HG03439 (cell line): ENCODE results near the gene C1QTNF9.
"Not testable (repeated sequence)": the region's sequence is repeated elsewhere in the genome, so short reads cannot be mapped to it uniquely, and the experiment has no call there.

Experiments used
- ATAC-seq: cut with Tn5 transposase; IDR thresholded peaks from one replicate; pipeline ENCODE4 v1.9.1; 2021; ENCODE audit warnings: mild to moderate bottlenecking, moderate library complexity; ENCODE audit not compliant: unreplicated experiment

Gene C1QTNF9

DNA sequence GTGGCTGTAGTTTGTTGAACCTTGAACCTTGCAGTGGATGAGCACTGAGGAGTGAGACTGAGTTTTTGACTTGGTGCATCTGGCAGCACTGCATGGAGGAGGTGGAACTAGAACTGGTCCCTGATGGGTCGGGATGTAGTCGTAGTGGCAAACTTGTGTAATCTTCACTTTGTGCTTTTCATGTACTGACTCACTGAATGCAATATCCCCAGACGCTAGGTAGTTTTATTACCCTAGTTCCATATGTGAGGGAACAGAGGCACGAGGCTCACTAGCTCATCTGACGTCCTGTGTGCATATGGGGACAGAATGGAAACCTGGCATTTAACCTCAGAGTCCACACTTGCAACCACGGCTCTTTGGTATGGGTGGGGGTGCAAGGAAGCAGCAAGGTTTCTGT, 10.3 kb downstream of the C1QTNF9 start:
- ATAC-seq: not testable (repeated sequence)

DNA sequence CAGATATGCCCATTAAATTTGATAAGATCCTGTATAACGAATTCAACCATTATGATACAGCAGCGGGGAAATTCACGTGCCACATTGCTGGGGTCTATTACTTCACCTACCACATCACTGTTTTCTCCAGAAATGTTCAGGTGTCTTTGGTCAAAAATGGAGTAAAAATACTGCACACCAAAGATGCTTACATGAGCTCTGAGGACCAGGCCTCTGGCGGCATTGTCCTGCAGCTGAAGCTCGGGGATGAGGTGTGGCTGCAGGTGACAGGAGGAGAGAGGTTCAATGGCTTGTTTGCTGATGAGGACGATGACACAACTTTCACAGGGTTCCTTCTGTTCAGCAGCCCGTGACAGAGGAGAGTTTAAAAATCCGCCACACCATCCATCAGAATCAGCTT, 12.0 kb downstream of the C1QTNF9 start:
- ATAC-seq: not testable (repeated sequence)

DNA sequence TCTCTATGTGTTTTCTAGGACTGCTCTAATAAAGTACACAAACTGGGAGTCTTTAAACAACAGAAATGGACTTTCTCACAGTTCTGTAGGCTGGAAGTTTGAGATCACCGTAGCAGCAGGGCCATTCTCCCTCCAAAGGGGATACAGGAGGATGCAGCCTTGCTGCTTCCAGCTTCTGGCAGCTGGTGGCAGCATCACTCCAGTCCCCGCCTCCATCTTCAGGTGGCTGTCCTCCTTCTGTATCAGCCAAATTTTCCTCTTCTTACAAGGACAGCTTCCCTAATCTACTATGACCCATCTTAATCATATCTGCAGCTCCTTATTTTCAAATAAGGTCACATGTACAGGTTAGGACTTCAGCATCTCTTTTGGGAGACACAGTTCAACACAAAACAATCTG, 13.1 kb downstream of the C1QTNF9 start:
- not testable (repeated sequence) for ATAC-seq

DNA sequence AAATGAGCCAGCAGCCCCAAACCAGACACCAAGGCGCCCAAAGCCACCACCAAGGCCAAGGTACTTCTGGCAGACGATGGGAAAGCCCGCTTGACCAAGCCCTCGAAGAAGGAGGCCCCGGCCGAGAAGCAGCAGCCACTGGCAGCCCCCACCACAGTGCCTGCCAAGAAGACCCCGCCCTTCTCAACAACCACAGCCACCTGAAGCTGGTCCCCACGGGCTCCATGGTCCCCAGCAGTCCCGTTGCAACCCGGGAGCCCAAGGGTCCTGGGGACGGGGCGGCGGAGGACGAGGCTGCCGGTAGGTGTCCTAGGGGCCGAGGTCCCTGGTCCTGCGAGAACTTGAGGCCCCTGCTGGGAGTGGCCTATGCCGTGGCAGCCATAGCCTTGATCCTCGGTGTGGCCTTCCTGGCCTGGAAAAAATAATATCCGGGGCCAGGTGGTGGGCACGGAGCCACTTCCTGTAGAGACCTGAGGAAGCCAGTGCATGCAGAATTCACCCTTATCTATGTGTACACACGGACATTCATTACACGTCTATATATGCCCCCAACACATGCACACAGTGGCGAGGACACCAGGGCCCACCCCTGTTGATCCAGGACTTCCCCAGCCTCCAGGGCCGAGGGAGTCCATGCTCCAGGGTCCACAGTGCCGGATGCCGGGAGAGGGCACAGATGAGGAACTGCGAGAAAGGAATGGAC, 13.8 kb downstream of the C1QTNF9 start:
- no peak for ATAC-seq

DNA sequence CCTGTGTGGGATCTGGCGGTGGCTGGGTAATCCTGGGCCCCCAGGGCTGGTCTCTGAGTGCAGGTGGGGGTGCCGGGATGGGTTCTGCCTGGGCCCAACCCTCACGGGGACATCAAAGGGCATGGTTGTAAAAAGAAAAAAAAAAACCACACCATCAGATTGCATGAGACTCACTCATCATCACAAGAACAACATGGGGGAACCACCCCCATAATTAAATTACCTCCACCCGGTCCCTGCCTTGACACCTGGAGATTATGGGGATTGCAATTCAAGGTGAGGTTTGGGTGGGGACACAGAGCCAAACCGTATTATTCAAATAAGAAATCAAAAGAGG, 14.3 kb downstream of the C1QTNF9 start:
- no peak for ATAC-seq

DNA sequence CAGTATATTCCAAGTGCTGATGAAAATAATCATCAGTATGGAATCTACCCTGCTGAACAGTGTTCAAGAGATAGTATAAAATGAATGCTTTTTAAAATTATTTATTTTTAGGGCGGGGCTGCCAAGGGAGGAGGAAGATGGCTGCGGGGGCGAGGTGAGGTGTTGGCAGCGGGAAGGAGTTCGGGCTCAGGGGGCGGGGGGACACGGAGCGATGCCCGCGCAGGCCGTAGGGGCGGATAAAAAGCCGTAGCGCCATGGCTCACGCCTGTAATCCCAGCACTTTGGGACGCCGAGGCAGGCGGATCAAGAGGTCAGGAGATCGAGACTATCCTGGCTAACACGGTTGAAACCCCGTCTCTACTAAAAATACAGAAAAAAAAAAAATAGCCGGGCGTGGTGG, 18.2 kb downstream of the C1QTNF9 start:
- not testable (repeated sequence) for ATAC-seq

DNA sequence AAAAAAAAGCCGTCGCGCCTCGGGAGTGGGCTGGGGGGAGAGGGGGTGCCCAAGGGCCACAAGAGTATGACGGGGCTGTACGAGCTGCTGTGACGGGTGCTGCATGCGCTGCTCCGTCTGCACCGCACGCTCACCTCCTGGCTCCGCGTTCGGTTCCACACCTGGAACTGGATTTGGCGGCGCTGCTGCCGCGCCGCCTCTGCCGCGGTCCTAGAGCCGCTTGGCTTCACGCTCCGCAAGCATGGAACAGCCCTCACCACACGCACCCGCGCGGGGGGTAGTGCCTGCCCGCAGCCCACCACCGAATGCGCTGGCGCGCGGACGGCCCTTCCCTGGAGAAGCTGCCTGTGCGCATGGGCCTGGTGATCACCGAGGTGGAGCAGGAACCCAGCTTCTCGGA, 18.8 kb downstream of the C1QTNF9 start:
- ATAC-seq: no peak

DNA sequence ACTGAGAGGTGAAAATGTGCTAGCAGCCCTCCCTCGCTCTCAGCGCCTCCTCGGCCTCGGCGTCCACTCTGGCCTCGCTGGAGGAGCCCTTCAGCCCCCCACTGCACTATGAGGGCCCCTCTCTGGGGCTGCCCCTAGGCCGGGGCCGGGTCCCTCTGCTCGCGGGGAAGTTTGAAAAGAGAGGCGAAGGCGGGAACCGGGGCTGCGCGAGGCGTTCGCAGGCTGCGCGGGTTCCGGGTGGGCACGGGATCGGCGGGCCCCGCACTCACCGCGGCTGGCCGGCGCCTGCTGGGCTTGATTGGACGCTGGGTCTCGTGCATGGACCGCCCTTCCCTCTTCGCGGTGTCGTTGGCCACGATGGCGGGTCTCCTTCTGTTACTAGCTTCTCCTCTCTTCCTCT, 29.3 kb downstream of the C1QTNF9 start:
- ATAC-seq: no peak

DNA sequence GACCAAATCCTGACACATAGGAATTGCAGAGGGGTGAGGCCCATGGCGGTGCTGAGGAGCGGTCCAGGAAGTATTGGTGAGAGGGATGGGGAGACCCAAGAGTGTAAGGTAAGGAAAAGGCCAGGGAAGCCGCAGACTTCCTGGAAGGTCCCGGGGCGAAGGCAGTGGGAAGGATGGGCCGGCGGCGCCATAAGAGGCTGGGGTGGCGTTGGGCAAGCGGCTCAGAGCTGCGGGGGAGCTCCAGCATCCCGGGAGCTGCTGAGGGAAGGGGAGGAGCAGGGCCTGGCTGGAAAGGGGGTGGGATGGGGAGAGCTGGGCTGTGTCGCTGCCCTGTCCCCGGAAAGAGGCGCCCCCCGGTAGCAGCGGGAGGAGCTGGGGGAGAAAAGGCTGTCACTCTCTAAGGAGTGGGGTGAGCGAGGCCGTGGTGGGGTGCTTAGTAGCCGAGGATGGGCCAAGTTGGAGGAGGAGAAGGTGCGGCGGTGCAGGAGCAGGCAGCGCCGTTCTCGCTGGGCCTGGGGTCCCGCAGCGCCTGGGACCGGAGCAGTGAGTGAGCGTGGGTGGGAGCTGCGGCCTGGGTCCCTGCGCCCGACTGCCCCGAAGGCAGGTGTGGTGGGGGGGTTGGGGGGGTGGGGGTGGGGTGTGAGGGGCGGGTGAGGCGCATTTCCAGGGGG, 30.7 kb downstream of the C1QTNF9 start:
- no peak for ATAC-seq

DNA sequence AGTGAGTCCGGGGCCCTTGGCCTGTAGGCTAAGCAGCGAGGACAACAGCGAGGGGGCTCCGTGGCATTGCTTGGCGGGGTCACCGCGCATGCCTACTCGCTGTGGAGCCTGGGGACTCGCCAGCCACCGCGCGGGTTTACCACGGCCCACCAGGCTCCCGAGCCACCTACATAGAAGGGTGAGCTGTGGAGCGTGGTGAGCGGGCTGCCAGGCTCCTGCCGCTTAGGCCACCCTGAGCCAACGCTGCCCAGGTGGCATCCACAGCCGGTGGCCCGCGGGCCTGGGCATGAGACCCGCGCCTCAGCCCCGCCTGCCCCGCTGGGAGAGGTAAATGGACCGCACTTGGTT, 31.2 kb downstream of the C1QTNF9 start:
- no peak for ATAC-seq

DNA sequence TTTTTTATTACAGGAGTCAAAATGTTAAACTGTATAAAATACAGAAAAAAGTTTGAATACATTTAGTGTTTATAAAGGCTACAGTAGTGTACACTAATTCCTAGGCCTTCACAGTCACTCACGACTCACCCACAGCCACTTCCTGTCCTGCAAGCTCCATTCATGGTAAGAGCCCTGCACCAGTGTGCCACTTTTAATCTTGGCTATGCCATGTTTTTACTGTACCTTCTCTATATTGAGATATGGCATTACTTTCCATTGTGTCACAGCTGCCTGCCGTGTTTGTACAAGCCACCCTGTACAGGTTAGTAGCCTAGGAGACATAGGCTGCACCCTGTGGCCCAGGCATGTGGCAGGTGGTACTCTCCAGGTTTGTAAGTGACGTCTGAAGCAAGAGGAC, 32.1 kb downstream of the C1QTNF9 start:
- ATAC-seq: no peak

DNA sequence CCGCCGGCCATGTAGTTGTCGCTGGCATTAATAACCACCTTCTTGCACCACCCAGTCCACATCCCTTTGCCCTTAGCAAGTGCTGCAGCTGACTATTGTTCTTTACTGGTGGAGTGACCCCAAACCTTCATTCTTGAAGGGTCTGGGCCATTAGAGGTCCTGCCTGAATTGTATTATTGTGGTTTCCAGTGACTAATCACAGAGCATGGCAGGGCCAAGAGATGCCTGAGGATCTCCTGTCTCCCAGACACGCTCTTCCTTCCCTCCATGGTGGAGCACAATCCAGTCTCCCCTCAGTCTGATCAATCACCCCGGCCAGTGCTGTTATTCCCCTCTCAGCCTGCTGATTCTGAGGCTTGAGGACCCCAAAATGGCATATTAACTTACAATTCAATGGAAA, 39.0 kb downstream of the C1QTNF9 start:
- ATAC-seq: no peak

DNA sequence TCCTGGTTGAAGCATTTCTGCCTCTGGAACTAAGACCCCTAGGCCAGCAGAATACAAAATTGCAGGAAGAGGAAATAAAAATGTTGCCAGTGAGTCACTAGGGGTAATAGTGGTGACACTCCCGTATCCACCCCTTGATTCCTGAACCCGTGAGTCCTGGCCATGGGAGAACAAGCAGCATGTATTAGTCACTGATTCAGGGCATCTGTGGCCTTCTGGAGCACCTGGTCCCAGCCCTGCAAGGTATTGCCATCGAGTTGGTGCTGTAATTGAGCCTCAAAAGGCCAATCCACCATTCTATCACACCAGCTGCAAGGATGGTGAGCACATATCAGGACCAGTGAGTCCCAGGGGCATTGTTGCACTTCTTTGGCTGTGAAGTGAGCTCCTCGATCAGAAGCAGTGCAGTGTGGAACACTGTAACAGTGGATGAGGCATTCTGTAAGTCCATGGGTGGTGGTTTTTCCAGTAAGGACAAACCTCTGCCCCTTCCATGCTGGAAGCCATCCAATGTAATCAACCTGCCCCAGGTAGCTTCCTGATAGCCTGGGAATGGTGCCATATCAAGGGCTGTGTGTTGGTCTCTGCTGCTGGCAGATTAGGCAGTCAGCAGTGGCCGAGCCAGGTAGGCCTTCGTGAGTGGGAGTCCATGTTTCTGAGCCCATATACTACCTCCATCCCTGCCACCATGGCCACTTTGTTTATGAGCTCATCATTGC, 39.6 kb downstream of the C1QTNF9 start:
- no peak for ATAC-seq

DNA sequence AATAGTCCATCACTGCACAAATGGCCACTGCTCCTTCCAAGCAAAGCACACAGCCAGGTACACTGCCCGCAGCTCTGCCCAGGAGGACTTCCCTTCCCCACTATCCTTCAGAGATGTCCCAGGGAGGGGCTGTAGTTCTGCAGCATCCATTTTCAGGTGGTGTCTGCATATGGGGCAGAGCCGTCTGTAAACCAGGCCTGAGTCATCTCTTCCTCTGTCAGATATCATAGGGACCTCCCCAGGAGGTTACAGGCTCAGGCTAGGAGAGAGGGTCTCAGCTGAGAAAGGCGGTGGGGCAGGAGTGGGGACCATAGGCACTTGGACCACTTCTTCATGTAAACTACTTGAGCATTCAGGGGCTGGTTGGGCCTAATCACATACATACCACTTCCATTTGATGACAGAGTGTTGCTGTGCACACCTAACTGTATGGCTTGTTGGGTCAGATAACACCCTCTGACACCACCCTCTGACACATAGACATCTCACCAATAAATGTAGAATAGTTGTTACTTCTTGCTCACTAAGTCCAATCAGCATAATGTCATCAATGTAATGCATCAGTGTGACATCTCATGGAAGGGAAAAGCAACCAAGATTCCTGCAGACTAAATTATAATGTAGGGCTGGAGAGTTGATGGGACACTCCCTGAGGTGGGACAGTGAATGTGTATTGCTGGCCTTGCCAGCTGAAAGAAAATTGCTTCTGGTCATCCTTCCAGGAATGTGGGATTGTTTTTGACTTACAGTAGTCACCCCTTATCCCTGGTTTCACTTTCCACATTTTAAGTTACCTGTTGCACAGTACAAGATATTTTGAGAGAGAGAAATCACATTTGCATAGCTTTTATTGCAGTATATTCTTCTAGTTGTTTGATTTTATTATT, 40.6 kb downstream of the C1QTNF9 start:
- ATAC-seq: not testable (repeated sequence)

DNA sequence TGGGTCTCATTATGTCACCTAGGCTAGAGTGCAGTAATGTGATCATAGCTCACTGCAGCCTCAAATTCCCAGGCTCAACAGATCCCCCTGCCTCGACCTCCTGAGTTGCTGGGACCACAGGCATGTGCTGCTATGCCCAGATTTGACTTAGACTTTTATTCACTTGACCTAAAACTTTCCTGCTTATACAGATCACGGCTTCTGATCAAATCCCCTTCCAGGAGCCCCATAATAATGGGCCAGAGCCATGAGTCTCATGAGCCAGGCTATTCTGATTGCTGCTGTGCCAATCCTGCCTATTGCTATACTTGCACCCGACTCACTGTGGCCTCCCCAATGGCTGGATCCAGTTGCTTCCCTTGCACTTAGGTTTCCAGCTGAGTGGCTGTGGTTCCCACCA, 42.0 kb downstream of the C1QTNF9 start:
- ATAC-seq: no peak

DNA sequence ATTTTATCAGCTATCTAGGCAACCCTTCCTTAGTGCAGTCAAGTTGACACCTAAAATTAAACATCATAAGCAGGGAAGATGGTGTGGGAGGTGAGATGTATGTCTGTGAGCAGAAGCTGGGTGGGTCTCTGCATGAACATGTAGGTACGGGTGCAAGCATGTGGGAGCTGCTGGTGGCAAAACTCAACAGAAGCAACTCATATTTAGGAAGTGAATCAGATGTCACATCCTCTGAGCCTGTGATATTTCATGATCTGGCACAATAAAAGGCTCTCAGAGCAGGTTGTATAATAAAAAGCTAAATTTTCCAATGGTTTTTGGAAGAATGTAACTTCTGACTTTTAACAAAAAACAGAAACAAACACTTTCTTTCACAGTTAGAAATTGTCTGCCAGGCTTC, 44.4 kb downstream of the C1QTNF9 start:
- ATAC-seq: no peak

DNA sequence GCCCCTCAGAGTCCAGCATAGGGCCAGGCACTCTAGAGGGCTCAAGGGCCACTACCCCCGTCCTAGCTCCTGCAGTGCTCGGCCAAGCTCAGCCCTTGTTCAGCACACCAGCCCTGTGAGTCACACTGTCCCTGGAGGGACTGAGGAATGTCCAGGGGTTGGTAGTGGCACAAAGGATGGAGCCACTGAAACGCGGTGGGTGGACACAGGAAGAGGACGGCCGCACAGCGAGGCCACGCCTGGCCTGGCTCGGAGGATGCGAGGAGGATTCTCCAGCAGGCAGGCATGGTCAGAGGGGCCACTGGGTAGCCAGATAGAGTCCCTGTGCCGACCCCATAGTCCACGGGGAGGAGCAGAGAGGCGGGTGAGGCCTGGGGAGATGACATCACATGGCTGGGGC, 45.7 kb downstream of the C1QTNF9 start:
- no peak for ATAC-seq

DNA sequence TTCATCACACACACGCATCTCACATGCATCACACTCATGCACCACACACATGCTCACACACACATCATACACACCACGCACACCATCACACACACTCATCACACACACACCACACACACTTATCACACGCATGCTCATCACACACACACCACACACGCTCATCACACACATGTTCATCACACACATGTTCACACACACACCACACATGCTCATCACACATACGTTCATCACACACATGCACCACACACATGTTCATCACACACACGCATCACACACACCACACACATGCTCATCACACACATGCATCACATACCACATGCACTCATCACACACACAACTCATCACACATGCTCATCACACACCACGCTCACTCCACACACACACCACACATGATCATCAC, 46.9 kb downstream of the C1QTNF9 start:
- ATAC-seq: no peak

DNA sequence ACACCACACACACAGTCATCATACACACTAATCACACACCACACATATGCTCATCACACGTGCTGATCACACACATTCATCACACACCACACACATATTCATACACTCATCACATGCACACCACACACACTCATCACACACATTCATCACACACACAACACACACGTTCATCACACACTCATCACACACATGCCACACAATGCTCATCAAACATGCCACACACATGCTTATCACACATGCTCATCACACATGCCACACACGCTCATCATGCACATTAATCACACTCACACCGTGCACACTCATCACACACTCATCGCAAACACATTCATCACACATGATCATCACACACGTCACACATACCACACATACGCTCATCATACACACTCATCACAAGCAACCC, 47.5 kb downstream of the C1QTNF9 start:
- ATAC-seq: no peak

DNA sequence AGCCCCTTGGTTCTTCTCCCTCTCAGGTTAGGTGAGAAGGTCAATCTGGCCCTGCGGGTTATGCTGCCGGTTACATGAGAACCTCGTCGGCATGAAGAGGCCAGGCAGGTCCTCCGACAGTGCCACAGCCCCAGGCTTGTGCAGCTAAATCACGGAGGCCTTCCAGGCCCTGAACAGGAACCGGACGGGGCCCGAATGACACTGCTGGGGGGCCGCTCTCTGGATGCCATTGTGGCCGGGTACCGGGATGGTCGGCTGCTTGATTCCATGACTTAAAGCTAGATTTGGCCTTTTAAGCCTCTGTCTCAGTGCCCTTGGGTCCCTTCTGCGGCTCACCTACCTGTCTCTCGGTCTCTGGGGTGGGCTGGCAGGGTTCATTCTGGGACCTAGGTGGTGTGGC, 48.4 kb downstream of the C1QTNF9 start:
- no peak for ATAC-seq

DNA sequence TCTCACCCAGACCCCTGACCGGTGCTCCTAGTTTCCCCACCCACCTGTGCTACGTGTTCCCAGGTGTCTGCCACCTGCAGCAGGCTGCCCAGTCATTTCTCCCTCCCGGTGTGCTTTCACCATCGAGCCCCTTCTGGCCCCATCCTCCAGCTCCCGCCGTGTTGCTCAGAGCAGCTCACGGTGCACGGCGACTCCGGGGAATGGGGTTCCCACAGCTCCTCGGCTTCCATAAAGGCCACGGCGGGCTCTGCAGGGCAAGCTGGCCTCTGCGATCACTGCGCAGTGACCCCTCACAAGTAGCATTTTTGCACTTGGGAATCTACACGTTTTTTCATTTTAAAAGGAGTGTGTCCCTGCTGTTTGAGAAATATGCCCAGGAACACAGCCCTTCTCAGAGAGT, 49.5 kb downstream of the C1QTNF9 start:
- not testable (repeated sequence) for ATAC-seq
